Endometrium (tissue), 2 donors: ENCODE results near the gene EEPD1.
"Not testable (repeated sequence)": the region's sequence is repeated elsewhere in the genome, so short reads cannot be mapped to it uniquely, and the experiment has no call there.

Source experiments
- FAIRE-seq: peaks from 2 replicates; lab custom pipeline; 2012; peaks lifted over from hg19 to GRCh38; lab: Jason Lieb, UNC
- donor health status: control.
- donor health status: control.

The EEPD1 gene

DNA sequence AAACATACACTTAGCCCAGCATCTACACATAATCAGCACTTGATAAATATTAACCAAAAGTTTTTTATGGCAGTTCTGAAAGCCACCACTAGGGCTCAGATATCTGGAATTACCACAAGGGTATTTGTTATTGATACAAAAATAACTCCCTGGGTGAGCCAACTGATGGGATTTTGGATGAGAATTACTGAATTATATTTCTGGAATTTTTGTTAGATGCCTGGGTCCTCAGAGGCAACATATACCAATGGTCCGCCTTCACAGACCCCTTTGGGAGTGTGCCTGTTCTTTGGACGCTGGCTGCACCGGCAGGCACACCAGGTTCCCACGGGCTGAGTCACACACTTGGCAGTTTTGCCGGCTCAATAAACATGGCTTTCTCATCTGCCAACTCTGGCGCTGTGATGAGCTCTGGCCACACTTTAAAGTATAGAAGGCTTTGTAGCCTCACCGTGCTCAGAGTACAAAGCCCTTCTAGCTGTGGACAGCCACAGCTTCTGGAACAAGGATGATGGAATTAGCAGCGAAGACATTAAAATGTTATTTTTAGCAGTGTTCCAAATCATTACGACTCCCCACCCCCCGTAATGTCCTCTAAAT lies 24.5 kb upstream of the EEPD1 start:
- FAIRE-seq, result no peak

DNA sequence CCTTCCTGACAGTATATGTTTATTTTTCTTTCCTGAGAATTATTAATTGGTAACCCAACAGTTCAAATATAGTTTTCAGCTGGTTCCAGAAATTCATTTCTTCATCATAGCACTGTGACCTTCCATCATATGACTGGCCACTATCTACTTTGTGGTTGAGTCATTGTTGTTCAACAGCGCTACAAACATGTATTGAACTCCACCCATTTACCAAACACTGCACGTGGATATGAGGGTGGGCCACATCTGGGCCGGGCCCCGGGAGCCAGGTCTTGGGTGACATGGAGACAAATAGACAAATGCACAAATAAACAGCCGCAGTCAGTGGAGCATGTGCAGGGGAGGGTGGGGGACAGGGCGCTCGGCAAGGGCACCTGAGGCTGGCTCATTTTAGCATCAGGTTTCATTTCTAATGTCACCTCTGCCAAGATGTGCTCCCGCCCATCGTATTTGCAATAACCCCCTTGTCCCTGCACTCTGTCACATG lies 24.0 kb upstream of the EEPD1 start:
- FAIRE-seq, result no peak

DNA sequence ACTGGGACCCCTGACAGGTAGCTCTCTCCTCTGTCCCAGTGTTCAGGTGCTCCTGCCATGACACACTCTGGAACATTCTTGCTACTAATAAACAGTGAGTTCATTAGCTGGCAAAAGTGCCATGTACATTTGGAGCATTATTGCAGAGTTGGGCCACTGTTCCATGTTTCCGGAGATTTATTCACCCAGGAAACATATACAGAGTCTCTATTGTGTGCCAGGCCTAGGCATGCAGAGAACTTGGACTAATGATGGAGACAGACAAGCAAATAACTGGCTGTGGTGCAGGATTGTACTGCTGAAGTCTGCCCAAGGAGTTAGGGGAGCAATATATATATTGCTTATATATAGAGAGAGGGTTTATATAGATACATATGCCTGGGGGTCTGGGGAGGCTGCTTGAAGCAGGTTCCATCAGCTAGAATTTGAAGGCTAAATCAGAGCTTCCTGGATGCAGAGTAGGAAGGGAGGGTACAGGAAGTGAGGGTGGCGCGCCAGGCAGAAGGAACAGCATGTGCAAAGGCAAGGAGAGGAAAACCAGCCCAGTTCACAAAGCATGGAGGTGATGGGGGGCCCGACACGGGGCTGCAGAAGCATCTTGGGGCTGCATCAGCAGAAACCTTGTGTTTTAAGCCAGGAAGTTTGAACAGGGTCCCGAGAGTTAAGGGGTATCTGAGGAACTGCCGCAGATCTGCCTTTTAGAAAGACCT lies 22.7 kb upstream of the EEPD1 start:
- FAIRE-seq, result no peak

DNA sequence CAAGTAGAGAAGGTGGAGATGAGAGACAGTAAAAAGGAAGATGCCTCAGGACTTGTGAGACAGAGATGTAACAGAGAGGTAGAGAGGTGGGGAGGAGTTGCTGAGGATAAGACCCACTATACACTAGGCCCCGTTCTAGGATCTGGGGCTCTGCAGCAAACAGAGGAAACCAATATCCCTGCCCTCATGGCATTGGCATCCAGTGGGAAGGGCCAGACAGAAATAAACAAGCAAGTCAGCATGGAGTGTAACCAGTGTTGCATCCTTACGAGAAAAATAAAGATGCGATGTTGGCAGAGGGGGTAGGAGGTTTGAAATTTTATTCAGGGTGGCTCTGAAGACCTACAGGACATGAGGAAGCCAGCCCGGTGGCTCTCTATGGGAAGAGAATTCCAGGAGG lies 22.0 kb upstream of the EEPD1 start:
- FAIRE-seq, result no peak

DNA sequence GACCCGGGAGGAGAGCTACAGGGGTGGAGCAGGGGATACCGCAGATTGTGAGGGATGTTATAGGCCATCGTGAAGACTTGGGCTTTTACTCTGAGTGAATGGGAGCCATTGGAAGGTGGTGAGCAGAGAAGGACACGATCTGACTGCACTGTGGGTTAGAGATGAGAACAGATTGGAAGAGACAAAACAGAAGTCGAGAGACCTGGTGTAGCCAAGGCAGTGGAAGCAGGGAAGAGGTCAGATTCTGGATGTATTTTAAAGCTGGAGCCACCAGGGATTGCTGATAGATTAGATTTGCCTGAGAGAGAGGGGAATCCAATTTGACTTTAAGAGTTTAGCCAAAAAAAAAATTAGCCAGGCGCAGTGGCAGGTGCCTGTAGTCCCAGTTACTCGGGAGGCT lies 21.6 kb upstream of the EEPD1 start:
- FAIRE-seq, result no peak

DNA sequence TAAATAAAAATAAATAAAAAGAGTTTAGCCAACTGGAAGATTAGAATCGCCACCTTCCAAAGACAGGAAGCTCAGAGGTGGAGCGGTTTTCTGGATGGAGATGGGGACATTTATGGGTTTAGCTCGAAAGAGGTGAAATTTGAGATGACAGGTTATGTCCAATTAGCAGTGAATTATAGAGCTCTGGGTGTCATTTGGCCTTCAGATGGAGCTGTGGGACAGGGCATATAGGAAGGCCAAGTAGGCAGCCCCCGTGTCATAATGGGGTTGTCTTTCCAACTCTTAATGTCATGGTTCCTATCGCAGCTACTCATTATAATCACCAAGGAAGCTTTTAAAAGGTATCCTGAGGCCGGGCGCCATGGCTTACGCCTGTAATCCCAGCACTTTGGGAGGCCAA lies 21.0 kb upstream of the EEPD1 start:
- no peak for FAIRE-seq

DNA sequence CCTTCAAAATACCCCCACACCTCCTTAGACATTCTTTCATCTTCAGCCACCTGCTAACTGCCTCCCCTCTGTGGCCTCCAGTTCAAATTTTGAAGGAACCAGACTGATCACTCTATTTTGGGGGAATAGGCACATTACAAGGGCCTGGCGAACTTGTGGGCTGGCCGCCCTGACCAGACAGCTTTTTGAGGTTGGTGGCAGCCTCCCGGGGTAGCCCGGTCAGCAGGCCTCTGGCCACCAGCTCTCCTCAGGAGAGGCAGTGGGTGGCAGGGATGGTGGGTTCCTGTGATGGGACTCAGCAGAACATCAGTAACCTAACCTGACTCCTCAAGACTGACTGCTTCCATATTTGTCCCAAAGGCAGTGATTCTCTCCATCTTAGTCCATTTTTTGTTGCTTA lies 17.4 kb upstream of the EEPD1 start:
- FAIRE-seq, result no peak

- FAIRE-seq, result no peak
Measured at GRCh38 chr7:36137258-36137657, 15.8 kb upstream of the EEPD1 start.

GRCh38 chr7:36137754-36138153 lies 15.3 kb upstream of the EEPD1 start:
- no peak for FAIRE-seq

DNA sequence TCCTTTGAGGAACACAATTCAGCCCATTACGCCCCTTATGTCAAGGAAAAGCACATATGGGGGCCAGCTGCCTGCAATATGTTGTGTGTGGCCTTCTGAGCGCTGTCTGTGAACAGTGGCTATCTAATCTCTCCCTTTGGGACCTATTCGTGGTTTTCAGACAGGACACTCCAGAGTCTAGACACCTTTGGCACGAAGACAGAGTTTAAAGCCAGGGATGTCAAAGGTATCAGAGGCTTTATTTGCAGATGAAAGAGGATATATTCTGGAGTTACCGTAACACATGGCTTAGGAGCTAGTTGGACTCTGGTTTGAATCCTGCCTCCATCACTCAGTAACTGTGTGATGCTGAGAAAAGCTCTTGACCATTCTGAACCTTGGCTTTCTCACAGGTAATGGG lies 14.8 kb upstream of the EEPD1 start:
- no peak for FAIRE-seq

GRCh38 chr7:36141351-36141750 lies 11.7 kb upstream of the EEPD1 start:
- no peak for FAIRE-seq

GRCh38 chr7:36141850-36142249 lies 11.2 kb upstream of the EEPD1 start:
- FAIRE-seq, result no peak

- FAIRE-seq, result no peak
Measured at GRCh38 chr7:36144189-36144588, 8.9 kb upstream of the EEPD1 start.

DNA sequence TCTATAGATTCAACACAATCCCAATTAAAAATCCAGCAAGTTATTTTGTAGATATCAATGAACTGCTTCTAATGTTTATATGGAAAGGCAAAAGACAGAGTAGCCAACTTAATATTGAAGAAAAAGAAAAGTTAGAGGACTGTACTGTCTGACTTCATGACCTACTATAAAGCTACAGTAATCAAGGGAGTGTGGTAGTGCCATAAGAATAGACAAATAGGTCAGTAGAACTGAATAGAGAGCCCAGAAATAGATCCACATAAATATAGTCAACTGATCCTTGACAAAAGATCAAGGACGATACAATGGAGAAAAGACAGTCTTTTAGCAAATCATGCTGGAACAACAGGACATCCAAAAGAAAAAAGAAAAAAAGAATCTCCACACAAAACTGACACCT lies 7.4 kb upstream of the EEPD1 start:
- no peak for FAIRE-seq

GRCh38 chr7:36147361-36147760 lies 5.7 kb upstream of the EEPD1 start:
- no peak for FAIRE-seq

- FAIRE-seq, result no peak
Measured at GRCh38 chr7:36148422-36149065, 4.5 kb upstream of the EEPD1 start.

- not testable (repeated sequence) for FAIRE-seq
Measured at GRCh38 chr7:36149240-36149639, 3.8 kb upstream of the EEPD1 start.

DNA sequence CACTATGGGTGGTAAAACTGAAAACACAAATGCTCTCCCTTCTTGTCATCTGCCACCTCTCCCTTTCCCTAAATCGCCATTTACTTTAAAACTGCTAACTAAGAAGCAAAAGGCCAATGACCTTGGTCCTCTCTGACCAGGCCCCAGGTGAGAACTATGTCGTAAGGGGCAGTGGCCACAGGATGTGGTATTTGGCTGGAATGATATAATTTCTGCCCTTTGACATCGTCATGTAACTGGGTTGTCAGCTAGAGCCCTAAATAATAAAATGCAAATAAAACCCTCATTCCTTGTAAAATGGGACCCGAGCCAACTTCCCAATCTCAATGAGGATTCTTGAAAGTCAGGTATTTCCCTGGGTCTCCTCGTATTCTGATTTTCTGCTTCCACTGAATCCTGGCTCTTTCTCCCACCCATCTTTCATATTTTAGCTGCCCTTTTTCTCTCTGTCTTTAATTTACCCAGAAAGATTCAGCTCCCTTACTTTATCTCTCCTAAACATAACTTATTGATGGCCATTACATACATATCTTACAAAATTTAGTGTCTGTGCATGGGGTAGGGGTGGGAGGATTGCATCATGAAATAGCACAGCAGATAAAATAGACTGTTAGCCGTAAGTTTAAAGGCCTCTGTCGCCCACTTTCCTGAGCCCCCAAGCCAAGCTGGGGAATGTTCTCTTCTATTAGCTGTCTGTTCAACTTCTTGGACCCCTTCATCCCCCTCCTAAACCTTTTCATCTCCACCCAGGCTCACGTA lies 3.2 kb upstream of the EEPD1 start:
- FAIRE-seq, result no peak

GRCh38 chr7:36151921-36152755 lies 916 bp upstream of the EEPD1 start:
- FAIRE-seq, result no peak

DNA sequence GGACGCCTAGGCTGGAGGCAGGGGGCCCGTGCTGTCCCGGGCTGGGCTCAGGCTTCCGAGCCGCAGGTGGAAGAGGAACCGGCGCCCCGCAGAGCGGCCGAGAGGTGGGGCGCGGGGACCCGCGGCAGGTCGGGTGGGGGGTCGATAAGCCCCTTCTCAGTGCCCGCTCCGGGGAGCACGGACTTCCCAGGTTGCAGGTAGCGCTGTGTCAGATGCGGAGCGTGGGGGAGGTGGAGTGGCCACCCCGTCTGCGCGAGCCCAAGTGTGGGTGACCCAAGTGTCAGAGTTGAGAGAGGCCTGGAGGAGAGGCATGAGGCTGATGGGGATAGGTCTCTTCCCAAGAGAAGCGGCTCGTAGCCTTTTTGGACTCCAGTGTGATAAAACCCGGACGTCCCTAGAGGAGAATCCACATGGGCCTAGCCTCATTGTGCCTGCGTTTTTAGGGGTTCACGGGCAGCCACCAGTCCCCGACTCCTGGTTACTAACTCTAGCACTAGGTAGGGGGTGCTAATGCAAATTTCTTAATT lies 580 bp downstream of the EEPD1 start:
- FAIRE-seq, result no peak
